Ishikawa (cell line): Measurements from ENCODE around the gene MED6.

ENCODE experiments used
- CEBPB ChIP-seq: IDR thresholded peaks from 2 replicates; pipeline ENCODE4 v1.6.1; 2012
- CREB1 ChIP-seq: IDR thresholded peaks from 2 replicates; pipeline ENCODE4 v1.6.1; 2012; ENCODE audit warnings: low read depth
- EGR1 ChIP-seq: IDR thresholded peaks from 2 replicates; pipeline ENCODE4 v1.6.1; 2012
- EP300 ChIP-seq: IDR thresholded peaks from 2 replicates; pipeline ENCODE4 v1.6.1; 2012; ENCODE audit warnings: borderline replicate concordance
- FOXM1 ChIP-seq: IDR thresholded peaks from 2 replicates; pipeline ENCODE4 v1.6.1; 2012; ENCODE audit warnings: low read depth, borderline replicate concordance
- NFIC ChIP-seq: IDR thresholded peaks from 2 replicates; pipeline ENCODE4 v1.6.1; 2012
- RAD21 ChIP-seq: IDR thresholded peaks from 2 replicates; pipeline ENCODE4 v1.6.1; 2012; ENCODE audit warnings: low read depth
- TAF1 ChIP-seq: IDR thresholded peaks from 2 replicates; pipeline ENCODE4 v1.6.1; 2012; ENCODE audit warnings: low read depth, mild to moderate bottlenecking
- TCF12 ChIP-seq: IDR thresholded peaks from 2 replicates; pipeline ENCODE4 v1.6.1; 2012; ENCODE audit warnings: low read depth
- TEAD4 ChIP-seq: IDR thresholded peaks from 2 replicates; pipeline ENCODE4 v1.6.1; 2012
- YY1 ChIP-seq: IDR thresholded peaks from 2 replicates; pipeline ENCODE4 v1.6.1; 2012; ENCODE audit warnings: low read depth
- ZBTB7A ChIP-seq: IDR thresholded peaks from 2 replicates; pipeline ENCODE4 v1.6.1; 2012; ENCODE audit warnings: low read depth
- TF ChIP-seq, protein P1 (sequence below): IDR thresholded peaks from 2 replicates; pipeline ENCODE4 v1.6.1; 2012
- TF ChIP-seq, protein P2 (sequence below): IDR thresholded peaks from 2 replicates; pipeline ENCODE4 v1.6.1; 2012; ENCODE audit warnings: low read depth, mild to moderate bottlenecking
- TF ChIP-seq, protein P3 (sequence below): IDR thresholded peaks from 2 replicates; pipeline ENCODE4 v1.6.1; 2012

MED6 gene, protein sequence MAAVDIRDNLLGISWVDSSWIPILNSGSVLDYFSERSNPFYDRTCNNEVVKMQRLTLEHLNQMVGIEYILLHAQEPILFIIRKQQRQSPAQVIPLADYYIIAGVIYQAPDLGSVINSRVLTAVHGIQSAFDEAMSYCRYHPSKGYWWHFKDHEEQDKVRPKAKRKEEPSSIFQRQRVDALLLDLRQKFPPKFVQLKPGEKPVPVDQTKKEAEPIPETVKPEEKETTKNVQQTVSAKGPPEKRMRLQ

DNA sequence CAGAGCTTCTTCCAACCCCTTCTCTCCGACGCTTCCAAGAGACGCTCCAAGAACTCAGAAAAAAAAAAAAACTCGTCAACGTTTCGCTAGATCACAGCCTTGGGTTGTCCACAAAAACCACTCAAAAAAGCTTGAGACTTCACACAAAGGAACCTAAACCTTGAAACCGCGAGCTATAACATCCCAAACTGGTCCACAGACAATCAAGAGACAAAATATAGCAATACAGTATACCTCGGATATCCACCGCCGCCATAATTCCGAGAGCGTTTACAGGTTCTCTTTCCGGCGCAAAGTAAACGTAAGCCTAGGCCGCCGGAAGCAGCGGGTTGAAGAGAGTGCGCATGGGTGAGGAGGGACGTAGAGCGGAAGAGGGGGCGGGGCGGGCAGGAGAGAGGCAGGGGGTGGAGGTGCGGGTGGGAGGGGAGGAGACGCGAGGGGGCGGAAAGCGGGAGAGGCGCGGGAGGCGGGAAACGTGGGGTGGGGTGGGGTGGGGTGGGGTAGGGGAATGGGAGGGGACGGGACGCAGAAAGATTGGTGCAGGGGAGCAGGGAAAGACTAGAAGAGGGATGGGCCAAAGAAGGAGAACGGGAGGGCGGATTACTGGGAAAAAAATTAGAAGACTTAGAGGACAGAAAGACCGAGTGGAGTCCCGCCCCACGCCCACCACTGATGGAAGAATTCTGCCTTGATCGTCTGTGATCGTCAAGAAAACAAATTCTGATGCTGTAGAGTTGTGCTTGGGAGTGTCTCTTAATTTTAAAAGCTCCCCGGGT is at the start of gene MED6:
TSS of gene MED6 (minus strand) at position 274 of the 776 bp plus-strand sequence. CDS start at position 256, 18 bp downstream.
- TF ChIP-seq CEBPB (no peak), CREB1 (peak; percentile 96), RAD21 (no peak), EP300 (no peak), ZBTB7A (no peak), TAF1 (peak; percentile 58; the same call in 1 of the 2 replicates), FOXM1 (no peak), TCF12 (no peak), TEAD4 (no peak), YY1 (peak; percentile 94), NFIC (no peak), EGR1 (no peak; the same call in 1 of the 2 replicates)
- TF ChIP-seq, protein P1, sequence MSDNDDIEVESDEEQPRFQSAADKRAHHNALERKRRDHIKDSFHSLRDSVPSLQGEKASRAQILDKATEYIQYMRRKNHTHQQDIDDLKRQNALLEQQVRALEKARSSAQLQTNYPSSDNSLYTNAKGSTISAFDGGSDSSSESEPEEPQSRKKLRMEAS: peak; percentile 32; the same call in 1 of the 2 replicates
- TF ChIP-seq, protein P2, sequence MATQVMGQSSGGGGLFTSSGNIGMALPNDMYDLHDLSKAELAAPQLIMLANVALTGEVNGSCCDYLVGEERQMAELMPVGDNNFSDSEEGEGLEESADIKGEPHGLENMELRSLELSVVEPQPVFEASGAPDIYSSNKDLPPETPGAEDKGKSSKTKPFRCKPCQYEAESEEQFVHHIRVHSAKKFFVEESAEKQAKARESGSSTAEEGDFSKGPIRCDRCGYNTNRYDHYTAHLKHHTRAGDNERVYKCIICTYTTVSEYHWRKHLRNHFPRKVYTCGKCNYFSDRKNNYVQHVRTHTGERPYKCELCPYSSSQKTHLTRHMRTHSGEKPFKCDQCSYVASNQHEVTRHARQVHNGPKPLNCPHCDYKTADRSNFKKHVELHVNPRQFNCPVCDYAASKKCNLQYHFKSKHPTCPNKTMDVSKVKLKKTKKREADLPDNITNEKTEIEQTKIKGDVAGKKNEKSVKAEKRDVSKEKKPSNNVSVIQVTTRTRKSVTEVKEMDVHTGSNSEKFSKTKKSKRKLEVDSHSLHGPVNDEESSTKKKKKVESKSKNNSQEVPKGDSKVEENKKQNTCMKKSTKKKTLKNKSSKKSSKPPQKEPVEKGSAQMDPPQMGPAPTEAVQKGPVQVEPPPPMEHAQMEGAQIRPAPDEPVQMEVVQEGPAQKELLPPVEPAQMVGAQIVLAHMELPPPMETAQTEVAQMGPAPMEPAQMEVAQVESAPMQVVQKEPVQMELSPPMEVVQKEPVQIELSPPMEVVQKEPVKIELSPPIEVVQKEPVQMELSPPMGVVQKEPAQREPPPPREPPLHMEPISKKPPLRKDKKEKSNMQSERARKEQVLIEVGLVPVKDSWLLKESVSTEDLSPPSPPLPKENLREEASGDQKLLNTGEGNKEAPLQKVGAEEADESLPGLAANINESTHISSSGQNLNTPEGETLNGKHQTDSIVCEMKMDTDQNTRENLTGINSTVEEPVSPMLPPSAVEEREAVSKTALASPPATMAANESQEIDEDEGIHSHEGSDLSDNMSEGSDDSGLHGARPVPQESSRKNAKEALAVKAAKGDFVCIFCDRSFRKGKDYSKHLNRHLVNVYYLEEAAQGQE: no peak
- TF ChIP-seq, protein P3, sequence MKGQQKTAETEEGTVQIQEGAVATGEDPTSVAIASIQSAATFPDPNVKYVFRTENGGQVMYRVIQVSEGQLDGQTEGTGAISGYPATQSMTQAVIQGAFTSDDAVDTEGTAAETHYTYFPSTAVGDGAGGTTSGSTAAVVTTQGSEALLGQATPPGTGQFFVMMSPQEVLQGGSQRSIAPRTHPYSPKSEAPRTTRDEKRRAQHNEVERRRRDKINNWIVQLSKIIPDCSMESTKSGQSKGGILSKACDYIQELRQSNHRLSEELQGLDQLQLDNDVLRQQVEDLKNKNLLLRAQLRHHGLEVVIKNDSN: no peak

DNA sequence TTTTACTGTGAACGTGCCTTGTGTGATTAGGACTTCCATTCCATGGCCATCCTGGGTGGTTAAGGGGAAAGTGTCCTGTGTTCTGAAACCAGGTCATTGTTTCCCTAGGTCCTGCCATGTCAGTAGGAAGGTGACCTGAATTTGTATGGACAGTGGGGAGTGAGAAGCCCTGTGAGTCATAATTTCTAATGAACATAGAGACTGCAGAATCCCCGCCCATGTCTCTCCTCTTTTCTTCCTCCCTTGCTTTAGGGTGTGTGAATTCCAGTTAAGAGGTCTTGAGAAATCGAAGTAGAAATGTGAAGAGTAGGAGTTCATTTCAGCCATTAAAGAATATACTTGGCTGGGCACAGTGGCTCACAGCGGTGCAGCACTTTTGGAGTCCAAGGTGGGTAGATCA is 49.3 kb upstream of the MED6 start:
- TF ChIP-seq TCF12 (no peak), CEBPB (no peak), EGR1 (no peak), TEAD4 (no peak), CREB1 (no peak)
- TF ChIP-seq, protein P2: no peak
- TF ChIP-seq, protein P1: no peak

DNA sequence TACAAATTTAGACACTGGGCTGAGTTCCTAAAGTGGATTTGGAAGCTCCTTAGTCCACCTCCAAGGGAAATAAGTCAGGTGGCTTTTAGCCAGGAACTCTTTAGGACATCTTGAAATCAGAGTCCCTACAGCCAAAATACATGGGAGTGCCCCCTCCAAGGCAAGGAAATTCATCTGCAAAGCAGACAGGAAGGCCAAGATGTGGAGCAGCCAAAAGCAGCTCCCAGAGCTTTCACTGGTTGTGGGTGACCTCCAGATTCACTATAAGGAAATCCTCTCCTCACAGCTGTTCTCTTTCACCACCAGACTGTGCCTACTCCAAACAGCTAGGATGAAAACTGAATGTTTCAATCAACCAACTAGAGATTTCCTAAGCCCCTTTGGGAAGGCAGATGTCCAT is 47.9 kb upstream of the MED6 start:
- TF ChIP-seq TAF1 (no peak), CREB1 (no peak), YY1 (no peak), RAD21 (no peak), NFIC (no peak), FOXM1 (no peak), TCF12 (no peak), ZBTB7A (no peak), EGR1 (no peak), EP300 (no peak), TEAD4 (no peak)
- TF ChIP-seq, protein P3: no peak
- TF ChIP-seq, protein P2: no peak
- TF ChIP-seq, protein P1: no peak

DNA sequence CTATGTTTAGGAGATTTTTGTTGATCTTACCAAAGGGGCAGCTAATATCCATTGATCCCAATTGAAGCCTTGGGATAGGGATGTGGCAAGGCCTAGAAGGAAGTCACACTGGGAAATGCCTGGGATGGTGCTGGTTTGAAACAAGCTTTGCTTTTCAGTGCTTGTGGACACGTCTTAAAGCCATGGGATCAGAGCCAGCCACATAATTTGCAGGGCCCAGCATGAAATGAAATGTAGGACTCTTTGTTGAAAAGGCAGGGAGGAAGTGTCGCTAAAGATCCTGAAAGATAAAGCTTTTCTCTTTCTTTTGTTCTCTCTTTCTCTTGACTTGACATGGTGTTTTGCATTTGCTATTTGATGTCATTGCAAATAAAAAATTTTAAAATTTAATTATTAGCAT is 46.2 kb upstream of the MED6 start:
- no peak for TF ChIP-seq NFIC
